C4-2B (cell line): ENCODE data around the gene MICU1.

Source experiments
- CTCF ChIP-seq: fragments of 450-650 bp; conservative IDR thresholded peaks from 2 replicates; pipeline ENCODE4 v1.5.1; 2017; ENCODE audit warnings: mild to moderate bottlenecking
- ZFX ChIP-seq: fragments of 450-650 bp; IDR thresholded peaks from 2 replicates; pipeline ENCODE4 v1.6.1; 2017

DNA sequence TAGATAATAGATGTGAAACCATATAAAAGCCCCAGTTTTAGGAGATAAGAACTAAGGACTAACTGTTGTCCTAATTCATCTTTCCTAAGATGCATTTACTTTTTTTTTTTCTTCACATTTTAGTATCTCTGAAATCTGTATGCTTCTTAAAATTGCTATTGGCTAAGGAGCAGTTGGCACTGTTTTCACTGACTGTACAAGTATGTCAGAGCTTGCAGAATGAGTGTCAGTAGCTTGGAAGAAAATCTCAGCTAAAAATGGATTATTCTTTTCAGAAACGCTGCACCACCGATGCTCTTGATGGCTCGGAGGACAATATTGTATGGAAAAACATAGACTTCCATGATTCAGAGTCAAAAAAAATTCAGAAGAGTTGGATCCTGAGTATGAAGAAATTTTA lies 180.0 kb downstream of the MICU1 start:
- TF ChIP-seq CTCF: no peak
- no peak for TF ChIP-seq ZFX
